HG02642 (cell line): ENCODE results near the gene MAPK9.

Source experiments
- ATAC-seq: cut with Tn5 transposase; IDR thresholded peaks from one replicate; pipeline ENCODE4 v1.9.1; 2021; ENCODE audit warnings: mild to moderate bottlenecking; ENCODE audit not compliant: unreplicated experiment, poor library complexity

The MAPK9 gene

GRCh38 chr5:180251141-180251540, 40.7 kb downstream of the MAPK9 start:
- ATAC-seq, result no peak

GRCh38 chr5:180250329-180250728, 41.6 kb downstream of the MAPK9 start:
- ATAC-seq, result no peak

- ATAC-seq, result no peak
These were observed 50.3 kb downstream of the MAPK9 start for GRCh38 chr5:180241600-180241999.

GRCh38 chr5:180238631-180239030, 53.3 kb downstream of the MAPK9 start:
- ATAC-seq, result no peak

GRCh38 chr5:180235846-180236245, 56.0 kb downstream of the MAPK9 start:
- ATAC-seq, result no peak

- no peak for ATAC-seq
These were observed 56.8 kb downstream of the MAPK9 start for GRCh38 chr5:180235077-180235476.

GRCh38 chr5:180234271-180234670, 57.6 kb downstream of the MAPK9 start:
- ATAC-seq, result no peak

GRCh38 chr5:180233729-180234128, 58.2 kb downstream of the MAPK9 start:
- no peak for ATAC-seq

GRCh38 chr5:180230017-180230416, 61.9 kb downstream of the MAPK9 start:
- ATAC-seq, result no peak

GRCh38 chr5:180222056-180222455, 69.8 kb downstream of the MAPK9 start:
- ATAC-seq, result no peak

GRCh38 chr5:180217797-180218196, 74.1 kb downstream of the MAPK9 start:
- ATAC-seq, result no peak

GRCh38 chr5:180216646-180217171, 75.2 kb downstream of the MAPK9 start:
- ATAC-seq, result no peak

- no peak for ATAC-seq
These were observed 75.9 kb downstream of the MAPK9 start for GRCh38 chr5:180215783-180216630.

- no peak for ATAC-seq
These were observed 76.8 kb downstream of the MAPK9 start for GRCh38 chr5:180214870-180215770.

GRCh38 chr5:180213657-180214207, 78.2 kb downstream of the MAPK9 start:
- no peak for ATAC-seq

GRCh38 chr5:180213256-180213600, 78.7 kb downstream of the MAPK9 start:
- ATAC-seq, result no peak

- no peak for ATAC-seq
These were observed 79.3 kb downstream of the MAPK9 start for GRCh38 chr5:180212363-180213255.

GRCh38 chr5:180211761-180212035, 80.2 kb downstream of the MAPK9 start:
- ATAC-seq, result no peak

- ATAC-seq, result no peak
These were observed 80.7 kb downstream of the MAPK9 start for GRCh38 chr5:180210961-180211760.
